Vagina (tissue), 2 donors: ENCODE data around the gene UBASH3B. TPM values are rescaled to one million over a fixed set of nuclear protein-coding genes. Genes with fewer than 3 reads are reported as not detected.

Source experiments
- DNase-seq, 2 donors: peaks; one replicate each; pipeline ENCODE4 v3.0.0-alpha.2; 2017; ENCODE audit errors: extremely low spot score in 2 of 2
- H3K27ac ChIP-seq: fragments of 200-600 bp; sonication (generic); one replicate; pipeline ENCODE4 v1.5.1; 2019
- H3K27me3 ChIP-seq: fragments of 200-600 bp; sonication (generic); one replicate; pipeline ENCODE4 v1.5.1; 2019
- H3K36me3 ChIP-seq, 2 donors: fragments of 200-600 bp; sonication (generic); one replicate each; pipeline ENCODE4 v1.5.1; 2017 to 2019
- H3K4me1 ChIP-seq: fragments of 200-600 bp; sonication (generic); one replicate; pipeline ENCODE4 v1.5.1; 2019
- H3K4me3 ChIP-seq, 2 donors: fragments of 200-600 bp; sonication (generic); 1 replicate in 1 of 2; 2 replicates in 1 of 2; pipeline ENCODE4 v1.5.1; 2016 to 2019
- H3K9me3 ChIP-seq: fragments of 200-600 bp; sonication (generic); one replicate; pipeline ENCODE4 v1.5.1; 2019
- POLR2A ChIP-seq, 2 donors: fragments of 450-650 bp; IDR thresholded peaks; one replicate each; pipeline ENCODE4 v1.6.1; 2017; ENCODE audit warnings: antibody characterized with exemption in 2 of 2, mild to moderate bottlenecking in 2 of 2, moderate library complexity in 2 of 2
- POLR2AphosphoS5 ChIP-seq, 2 donors: sonication (generic); formaldehyde crosslinking; IDR thresholded peaks; one replicate each; pipeline ENCODE4 v1.9.0; 2017; ENCODE audit warnings: antibody characterized with exemption in 2 of 2, mild to moderate bottlenecking in 2 of 2, low read depth in 1 of 2; ENCODE audit not compliant: insufficient read depth in 1 of 2
- intact Hi-C: fragments of 100-400 bp; cut with DNase I; formaldehyde crosslinking; loops from one replicate; pipeline ENCODE4 v1.15.1; 2023
- total RNA-seq: library from RNA; depleted of rRNA; stranded (reverse); fragments of >200 nt; gene quantifications from one replicate; pipeline ENCODE4 v1.2.3, GENCODE V29; 2016
- TF ChIP-seq, protein P1 (sequence below), 3 experiments: fragments of 450-650 bp in 2 of 3; fragments of 200-600 bp in 1 of 3; sonication (generic) in 1 of 3; IDR thresholded peaks; one replicate each; pipeline ENCODE4 v1.5.1; 2017 to 2019; ENCODE audit warnings: antibody characterized with exemption in 3 of 3, mild to moderate bottlenecking in 2 of 3, moderate library complexity in 2 of 3

Gene UBASH3B
- total RNA-seq, 1 donor from 2014 or later: 2.2 TPM

- H3K27ac ChIP-seq: no peak overlapping the region
- no peaks in the 10 kb centered on the region for H3K9me3 ChIP-seq
- no peaks in the 10 kb centered on the region for H3K4me1 ChIP-seq
- TF ChIP-seq, protein P1, sequence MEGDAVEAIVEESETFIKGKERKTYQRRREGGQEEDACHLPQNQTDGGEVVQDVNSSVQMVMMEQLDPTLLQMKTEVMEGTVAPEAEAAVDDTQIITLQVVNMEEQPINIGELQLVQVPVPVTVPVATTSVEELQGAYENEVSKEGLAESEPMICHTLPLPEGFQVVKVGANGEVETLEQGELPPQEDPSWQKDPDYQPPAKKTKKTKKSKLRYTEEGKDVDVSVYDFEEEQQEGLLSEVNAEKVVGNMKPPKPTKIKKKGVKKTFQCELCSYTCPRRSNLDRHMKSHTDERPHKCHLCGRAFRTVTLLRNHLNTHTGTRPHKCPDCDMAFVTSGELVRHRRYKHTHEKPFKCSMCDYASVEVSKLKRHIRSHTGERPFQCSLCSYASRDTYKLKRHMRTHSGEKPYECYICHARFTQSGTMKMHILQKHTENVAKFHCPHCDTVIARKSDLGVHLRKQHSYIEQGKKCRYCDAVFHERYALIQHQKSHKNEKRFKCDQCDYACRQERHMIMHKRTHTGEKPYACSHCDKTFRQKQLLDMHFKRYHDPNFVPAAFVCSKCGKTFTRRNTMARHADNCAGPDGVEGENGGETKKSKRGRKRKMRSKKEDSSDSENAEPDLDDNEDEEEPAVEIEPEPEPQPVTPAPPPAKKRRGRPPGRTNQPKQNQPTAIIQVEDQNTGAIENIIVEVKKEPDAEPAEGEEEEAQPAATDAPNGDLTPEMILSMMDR (IDR thresholded peaks at IDR 0.05): no peak
- TF ChIP-seq POLR2AphosphoS5 (IDR thresholded peaks at IDR 0.05; ENCODE audit: insufficient read depth in 1 of 2, low read depth in 1 of 2): no peak
- no peak for TF ChIP-seq POLR2A (IDR thresholded peaks at IDR 0.05)
- H3K4me3 ChIP-seq: no peak overlapping the region
- H3K27me3 ChIP-seq: no peaks in the 10 kb centered on the region
- no peak for DNase-seq
- intact Hi-C loops: no loop called here
- no peaks in the 10 kb centered on the region for H3K36me3 ChIP-seq
Measured at GRCh38 chr11:122714484-122714883, 59.0 kb downstream of the UBASH3B start.

- no peak for DNase-seq
- intact Hi-C loops: no loop called here
- Histone ChIP-seq H3K9me3 (no peaks in the 10 kb centered on the region), H3K4me1 (no peaks in the 10 kb centered on the region), H3K27me3 (no peaks in the 10 kb centered on the region), H3K27ac (no peak overlapping the region), H3K4me3 (no peak overlapping the region), H3K36me3 (no peaks in the 10 kb centered on the region)
- TF ChIP-seq, protein P1 (IDR thresholded peaks at IDR 0.05): no peak
- TF ChIP-seq POLR2A (IDR thresholded peaks at IDR 0.05) (no peak), POLR2AphosphoS5 (IDR thresholded peaks at IDR 0.05; ENCODE audit: insufficient read depth in 1 of 2, low read depth in 1 of 2) (no peak)
Measured at GRCh38 chr11:122715548-122716440, 60.3 kb downstream of the UBASH3B start.

GRCh38 chr11:122717264-122717867, 61.8 kb downstream of the UBASH3B start:
- DNase-seq: no peak
- no peaks in the 10 kb centered on the region for H3K9me3 ChIP-seq
- intact Hi-C loops: no loop called here
- H3K27ac ChIP-seq: no peak overlapping the region
- no peaks in the 10 kb centered on the region for H3K4me1 ChIP-seq
- H3K27me3 ChIP-seq: no peaks in the 10 kb centered on the region
- no peaks in the 10 kb centered on the region for H3K36me3 ChIP-seq
- TF ChIP-seq POLR2AphosphoS5 (IDR thresholded peaks at IDR 0.05; ENCODE audit: insufficient read depth in 1 of 2, low read depth in 1 of 2): no peak
- TF ChIP-seq, protein P1 (IDR thresholded peaks at IDR 0.05): no peak
- TF ChIP-seq POLR2A (IDR thresholded peaks at IDR 0.05): no peak
- H3K4me3 ChIP-seq: no peak overlapping the region

- TF ChIP-seq, protein P1 (IDR thresholded peaks at IDR 0.05): no peak
- TF ChIP-seq POLR2A (IDR thresholded peaks at IDR 0.05) (no peak), POLR2AphosphoS5 (IDR thresholded peaks at IDR 0.05; ENCODE audit: insufficient read depth in 1 of 2, low read depth in 1 of 2) (no peak)
- no peak for DNase-seq
- Histone ChIP-seq H3K27me3 (no peaks in the 10 kb centered on the region), H3K4me1 (no peaks in the 10 kb centered on the region), H3K27ac (no peak overlapping the region), H3K4me3 (no peak overlapping the region), H3K36me3 (no peaks in the 10 kb centered on the region), H3K9me3 (no peaks in the 10 kb centered on the region)
- intact Hi-C loops: no loop called here
Measured at GRCh38 chr11:122720107-122720881, 64.8 kb downstream of the UBASH3B start.
